Measurements from ENCODE around the gene FAM170A.

Gene FAM170A, protein sequence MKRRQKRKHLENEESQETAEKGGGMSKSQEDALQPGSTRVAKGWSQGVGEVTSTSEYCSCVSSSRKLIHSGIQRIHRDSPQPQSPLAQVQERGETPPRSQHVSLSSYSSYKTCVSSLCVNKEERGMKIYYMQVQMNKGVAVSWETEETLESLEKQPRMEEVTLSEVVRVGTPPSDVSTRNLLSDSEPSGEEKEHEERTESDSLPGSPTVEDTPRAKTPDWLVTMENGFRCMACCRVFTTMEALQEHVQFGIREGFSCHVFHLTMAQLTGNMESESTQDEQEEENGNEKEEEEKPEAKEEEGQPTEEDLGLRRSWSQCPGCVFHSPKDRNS

DNA sequence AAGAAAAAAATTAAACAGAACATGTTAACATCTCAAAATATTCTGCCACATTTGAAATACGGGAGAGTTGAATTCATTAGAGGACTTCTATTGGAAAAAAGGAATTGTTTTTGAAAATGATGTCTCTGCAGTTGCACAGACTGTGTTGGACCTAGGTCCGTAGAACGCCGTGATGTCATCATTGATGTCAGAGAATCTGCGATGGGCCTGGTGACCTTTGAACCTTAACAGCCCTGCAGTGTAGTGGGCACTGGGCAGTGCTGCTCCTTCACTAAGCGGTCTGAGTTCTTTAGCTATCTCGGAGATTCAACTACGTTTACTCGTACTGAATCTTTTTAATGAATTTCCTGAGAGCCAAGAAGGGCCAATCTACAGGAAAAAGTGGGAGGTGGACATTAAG is at the start of gene FAM170A:
Gene FAM170A (plus strand): TSS at position 220 of the 400 bp plus-strand sequence. CDS start 211 bp downstream, outside the sequence.
- no peak for DNase-seq (ENCODE audit: low read depth in 2 of 2)

DNA sequence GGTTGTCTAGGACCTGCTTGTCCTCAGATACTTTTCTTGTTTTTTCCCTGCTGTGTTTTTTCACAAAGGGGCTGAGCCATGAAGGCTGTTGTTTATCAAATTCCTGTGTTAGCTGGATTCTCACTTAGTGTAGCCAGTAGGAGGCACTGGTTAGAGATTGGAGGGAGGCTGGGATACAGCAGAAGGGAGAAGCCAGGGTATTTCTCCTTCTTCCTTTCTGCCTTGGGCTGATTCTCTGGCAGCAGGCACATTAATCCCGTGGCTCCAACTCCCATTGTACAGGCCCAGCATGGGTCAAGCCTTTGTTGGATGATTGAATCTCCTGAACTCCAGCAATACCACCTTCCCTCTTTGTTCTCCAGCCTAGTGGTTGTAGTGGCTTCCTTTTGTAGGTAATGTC is 46.4 kb upstream of the FAM170A start:
- DNase-seq (ENCODE audit: low read depth in 2 of 2): no peak

DNA sequence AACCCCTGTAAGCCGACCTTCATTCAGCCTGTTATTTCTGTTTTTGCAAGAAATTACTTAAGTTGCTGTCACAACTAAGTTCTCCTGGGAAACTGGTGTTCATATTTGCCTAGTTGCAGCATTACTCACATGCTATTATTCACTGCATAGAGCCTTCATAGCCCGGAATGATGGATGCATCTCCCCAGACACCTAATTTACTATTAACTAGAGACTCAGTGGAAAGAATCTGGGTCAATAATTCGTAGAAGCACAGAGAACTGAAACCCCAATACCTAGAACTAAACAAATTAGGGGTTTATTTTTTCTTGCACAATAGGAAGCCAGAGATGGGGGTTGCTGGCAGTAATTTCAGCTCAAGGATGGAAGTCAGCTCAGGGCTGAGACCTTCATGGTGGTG is 45.7 kb upstream of the FAM170A start:
- DNase-seq (ENCODE audit: low read depth in 2 of 2): no peak

DNA sequence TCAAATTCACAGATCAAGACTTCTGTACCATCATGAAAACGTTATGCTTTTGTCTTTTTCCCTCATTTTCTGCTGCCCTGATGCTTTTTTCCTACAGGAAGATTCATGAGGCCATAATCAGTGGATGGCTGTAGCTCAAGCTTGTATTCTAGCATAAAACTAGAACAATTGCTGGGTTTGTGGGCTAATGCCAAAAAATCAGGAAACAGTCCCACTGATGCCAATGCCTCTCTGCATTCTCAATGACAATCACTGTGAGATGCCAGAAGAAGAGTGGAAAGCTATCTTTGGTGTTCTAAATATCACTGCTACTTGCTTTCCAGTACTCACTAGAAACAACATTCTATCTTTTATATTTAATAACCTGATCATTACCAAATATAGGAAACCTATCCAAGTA is 33.3 kb upstream of the FAM170A start:
- no peak for DNase-seq (ENCODE audit: low read depth in 2 of 2)

DNA sequence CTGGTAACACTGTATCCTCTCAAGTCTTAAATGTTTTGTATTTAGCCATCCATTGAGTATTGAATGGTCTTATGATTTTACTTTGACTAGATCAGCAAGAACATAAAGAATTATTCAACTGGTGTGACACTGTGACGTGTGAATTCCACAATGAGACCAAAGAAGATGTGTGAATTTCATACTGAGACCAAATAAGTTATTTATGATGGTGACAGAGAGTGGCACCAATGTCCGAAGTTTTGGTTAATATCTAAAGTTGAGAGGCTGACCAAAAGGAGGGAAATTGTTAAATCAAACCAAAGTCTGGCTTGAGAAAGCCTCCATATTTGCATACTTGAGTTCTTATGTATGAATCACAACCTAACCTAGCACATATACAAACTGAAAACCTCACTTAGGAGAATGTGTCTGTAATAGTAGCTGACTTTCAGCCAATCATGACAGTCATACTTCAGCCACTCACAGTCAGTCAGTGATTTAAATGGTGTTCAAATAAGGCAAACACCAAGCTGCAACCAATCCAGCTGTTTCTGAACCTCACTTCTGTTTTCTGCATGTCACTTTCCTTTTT is 31.5 kb upstream of the FAM170A start:
- DNase-seq (ENCODE audit: low read depth in 2 of 2): no peak

DNA sequence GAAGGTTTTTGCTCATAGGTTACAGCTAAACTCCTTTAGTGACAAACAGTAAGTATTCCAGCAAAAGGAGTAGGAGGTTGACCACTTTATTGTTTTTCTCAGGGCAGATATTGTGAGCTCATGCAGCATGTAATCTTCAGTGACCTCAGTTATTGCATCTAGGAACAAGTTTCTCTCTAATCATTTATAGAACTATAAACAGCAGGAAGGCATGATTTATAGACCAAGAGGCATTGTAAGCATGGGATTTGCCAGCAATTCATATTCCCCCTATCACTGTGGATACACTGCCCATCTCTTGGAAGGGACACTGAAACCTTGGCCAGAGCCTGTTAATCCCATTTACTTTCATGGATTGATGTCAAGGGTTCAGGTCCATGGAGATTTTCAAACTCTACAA is 15.4 kb upstream of the FAM170A start:
- DNase-seq (ENCODE audit: low read depth in 2 of 2): no peak

DNA sequence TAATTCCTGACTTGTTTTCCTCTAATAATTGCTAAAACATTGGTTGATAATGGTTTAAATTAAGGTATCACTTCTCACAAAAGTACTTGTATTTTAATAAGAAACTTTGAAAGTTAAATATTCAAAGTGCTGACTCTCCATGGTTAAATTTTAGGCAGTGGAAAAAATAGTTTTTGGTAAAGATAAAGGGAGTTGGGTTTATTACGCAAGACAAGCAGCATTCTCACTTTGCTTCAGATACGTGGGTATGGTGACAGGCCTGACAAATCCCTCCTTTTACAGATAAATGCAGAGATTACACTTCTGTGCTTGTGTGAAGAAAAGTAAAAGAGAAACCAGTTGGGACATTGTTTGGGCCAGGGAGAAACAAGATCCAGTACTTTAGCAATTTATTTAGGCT is 14.5 kb upstream of the FAM170A start:
- DNase-seq (ENCODE audit: low read depth in 2 of 2): no peak

DNA sequence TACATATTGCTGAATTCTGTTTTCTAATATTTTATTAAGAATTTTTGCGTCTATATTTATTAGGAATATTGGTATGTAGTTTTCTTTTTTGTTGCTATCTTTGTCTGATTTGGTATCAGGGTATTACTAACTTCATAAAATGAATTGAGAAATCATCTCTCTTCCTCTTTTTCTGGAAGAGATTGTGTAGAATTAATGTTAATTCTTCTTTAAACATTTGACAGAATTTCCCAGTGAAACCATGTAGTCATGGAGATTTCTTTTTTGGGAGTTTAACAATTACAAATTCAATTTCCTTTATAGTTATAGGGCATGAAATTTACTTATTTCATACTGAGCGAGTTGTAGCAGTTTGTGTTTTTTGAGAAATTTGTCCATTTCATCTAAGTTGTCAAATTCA is 3.3 kb upstream of the FAM170A start:
- DNase-seq (ENCODE audit: low read depth in 2 of 2): no peak

DNA sequence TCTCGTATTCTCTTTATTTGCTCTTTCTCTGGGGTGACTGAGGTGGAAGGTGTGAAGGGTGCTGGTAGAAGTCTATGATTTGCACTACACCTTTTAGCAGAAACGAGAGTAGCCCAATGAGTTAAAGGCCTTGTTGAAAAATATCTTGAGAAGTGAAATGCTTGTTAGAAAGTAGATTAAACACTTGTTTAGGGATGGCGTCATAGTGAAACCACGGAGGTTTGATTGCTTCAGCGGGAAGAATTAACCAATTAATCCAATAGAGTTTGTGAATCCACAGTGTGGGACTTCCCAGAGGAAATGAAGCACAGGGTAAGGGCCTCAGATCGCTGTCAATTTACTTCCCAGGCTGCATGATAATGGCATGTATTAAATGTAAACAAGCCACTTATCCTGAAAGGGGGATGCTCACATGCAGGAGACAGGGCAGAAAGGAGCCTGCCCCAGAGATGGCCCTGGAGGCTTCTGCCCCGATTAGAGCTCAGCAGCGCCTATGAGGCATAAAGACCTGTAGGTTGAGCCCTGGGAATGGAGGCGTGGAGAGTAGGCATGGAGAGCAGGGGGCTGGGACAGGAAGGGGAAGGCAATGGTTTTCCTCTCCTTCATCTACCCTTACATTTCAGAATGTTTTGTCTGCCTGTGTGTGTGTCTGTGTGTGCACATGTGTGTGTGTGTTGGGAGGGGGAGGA is 1.5 kb downstream of the FAM170A start:
- no peak for DNase-seq (ENCODE audit: low read depth in 2 of 2)

DNA sequence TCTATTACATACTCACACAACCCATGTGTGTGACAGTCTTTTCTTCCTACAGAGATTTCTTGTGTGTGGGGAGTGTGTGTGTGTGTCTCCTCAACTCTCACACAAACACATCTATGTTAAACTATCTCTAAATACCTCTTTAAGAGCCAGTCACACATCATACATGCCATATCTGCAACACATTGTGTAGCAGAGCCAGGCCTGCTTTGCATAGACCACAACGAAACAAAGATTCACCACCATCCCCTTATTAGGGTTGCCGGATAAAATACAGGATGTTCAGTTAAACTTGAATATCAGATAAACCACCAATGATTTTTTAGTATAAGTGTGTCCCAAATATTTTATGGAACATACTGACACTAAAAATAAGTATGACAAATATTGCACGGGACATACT is 2.3 kb downstream of the FAM170A start:
- DNase-seq (ENCODE audit: low read depth in 2 of 2): no peak

DNA sequence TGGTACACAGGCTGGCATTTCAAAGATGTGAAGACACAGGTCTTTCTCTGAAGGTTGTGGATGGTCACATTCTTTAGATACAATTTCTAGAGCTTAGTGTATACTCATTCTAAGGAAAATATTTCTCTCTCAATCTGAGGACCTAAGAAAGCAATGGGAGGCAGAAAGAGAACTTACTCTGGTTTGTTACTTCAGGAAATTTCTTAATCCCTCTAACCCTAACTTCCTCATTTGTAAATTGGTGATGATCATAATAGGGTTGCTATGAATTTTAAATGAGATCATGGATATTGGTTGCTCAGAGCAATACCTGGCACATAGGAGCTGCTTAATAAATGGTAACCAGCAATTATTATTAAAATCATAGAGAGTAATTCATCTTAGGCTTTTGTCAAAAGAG is 22.1 kb downstream of the FAM170A start:
- DNase-seq (ENCODE audit: low read depth in 2 of 2): no peak

DNA sequence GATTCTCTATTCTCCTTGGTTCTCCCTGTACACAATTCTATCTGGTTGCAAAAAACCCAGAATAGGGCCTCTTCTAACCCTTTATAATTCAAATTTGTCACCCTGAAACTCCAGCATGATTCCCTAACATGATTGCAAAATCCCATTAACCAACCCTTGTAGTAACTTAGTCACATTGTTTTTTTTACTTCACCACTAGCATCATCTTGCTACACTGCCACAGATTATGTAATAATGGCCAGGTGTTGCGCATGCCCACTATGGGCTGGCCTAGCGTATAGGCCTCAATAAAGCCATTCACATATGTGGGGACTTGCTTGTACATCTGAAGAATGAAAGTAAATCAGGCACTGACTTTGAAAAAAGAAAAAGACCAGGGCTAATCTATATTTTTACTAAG is 25.7 kb downstream of the FAM170A start:
- no peak for DNase-seq (ENCODE audit: low read depth in 2 of 2)

DNA sequence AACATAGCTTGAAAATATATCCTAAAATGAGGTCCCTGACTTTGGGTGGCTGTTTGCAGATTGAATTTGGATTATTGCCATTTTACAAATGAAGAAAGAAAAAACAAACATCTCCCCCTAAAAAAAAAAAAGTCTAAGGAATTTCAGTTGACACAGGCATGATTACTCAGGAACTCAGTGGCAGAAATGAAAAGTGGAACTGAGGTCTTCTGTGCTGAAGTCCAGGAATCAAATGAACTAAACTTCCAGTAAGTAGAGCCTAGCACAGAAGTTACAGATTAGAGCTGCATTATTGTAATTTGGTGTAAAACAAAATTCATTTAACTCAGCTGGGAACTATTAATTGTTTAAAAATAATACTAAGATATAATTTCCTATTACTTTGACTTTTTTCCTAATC is 26.7 kb downstream of the FAM170A start:
- no peak for DNase-seq (ENCODE audit: low read depth in 2 of 2)

DNA sequence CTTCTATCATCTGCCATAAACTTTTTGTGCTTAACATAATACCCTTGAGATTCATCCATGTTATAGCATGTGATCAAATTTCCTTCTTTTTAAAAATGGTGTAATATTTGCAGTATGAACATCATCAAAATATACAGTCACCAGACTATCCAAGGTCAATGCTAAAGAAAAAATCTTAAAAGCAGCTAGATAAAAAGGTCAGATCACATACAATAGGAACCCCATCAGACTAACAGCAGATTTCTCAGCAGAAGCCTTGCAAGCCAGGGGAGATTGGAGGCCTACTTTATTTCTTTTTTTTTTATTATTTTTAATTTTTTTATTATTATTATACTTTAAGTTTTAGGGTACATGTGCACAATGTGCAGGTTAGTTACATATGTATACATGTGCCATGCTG is 37.2 kb downstream of the FAM170A start:
- DNase-seq (ENCODE audit: low read depth in 2 of 2): no peak

DNA sequence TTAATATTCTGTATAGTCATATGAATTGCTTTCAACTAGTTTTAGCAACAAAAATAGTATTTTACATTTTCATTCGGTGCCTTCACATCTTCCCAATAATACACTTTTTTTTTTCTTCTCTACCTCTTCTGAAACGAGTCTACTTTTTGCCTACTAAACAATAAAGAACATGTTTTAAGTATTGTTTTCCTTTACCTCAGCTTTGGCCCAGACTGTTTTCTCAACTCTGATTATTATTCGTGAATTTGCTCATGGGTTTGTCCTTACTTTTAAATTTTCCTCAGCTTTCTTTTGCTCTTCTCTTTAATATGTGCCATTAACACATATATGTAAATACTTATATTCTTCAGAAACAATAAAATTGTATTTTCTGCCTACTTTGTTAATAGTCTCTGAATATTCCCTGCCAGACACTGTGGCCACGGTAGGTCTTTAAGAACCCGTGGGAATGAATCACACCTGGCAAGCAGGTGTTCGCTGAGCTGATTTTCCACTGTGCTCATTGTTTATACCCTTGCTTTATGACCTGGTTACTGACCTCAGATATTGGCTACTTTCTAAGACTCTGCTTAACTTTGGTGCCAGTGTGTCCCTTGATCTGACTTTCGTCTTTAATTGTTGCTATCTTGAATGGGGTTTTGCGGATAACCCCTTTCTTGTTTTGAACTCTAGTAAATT is 49.1 kb downstream of the FAM170A start:
- DNase-seq (ENCODE audit: low read depth in 2 of 2): no peak

DNA sequence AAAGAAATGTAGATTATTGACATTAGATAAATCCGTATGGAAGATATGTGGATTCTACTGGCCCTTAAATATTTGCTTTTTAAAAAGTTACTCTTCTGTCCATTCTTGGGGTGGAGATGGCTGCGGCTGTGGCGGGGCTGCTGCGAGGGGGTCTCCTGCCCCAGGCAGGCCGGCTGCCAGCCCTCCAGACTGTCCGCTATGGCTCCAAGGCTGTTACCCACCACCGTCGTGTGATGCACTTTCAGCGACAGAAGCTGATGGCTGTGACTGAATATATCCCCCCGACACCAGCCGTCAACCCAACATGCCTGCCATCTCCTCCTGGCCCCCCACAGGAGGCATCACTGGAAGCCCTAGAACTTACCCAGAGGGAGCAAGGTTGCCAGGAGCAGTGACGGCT is 50.7 kb downstream of the FAM170A start:
- no peak for DNase-seq (ENCODE audit: low read depth in 2 of 2)

DNA sequence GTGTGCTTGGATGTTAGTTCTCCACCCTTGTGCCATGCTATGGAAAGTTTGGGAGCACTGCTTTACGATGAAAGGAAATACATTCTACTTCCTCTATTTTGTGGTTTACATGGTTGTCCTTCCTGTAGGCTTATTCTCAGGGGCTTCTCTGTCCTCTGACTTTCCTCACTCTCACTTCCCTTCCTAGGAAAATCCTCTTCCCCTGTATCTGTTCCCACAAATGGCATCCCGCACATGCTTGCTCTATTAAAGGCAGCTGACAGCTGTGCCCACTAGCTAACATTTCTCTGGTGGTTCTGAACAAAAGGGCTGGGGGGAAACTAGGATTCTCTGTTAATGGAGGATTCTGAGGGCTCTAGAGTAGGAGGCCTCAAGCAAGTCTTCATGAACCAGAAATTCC is 52.4 kb downstream of the FAM170A start:
- no peak for DNase-seq (ENCODE audit: low read depth in 2 of 2)

DNA sequence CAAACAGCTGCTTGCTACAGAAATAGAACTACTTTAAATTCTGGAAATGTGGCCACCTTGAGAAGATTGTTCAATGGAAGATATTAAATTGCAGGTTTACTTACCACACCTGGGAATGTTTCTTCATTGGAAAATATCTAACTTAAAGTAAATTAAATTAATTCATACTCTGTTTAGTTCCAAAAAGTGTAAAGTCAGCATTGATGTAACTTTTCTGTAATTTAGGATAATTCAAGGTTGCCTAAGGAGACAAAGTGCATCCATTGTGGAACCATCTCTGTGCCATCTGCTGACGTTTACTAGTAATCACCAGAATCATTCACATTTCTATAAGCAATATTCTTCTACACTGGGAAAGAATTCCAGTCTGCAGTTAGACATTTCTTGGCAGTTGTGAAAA is 53.0 kb downstream of the FAM170A start:
- no peak for DNase-seq (ENCODE audit: low read depth in 2 of 2)
